ENCODE measurements around the gene RNF181. TPM values are rescaled to one million over a fixed set of nuclear protein-coding genes. Genes with fewer than 3 reads are reported as not detected.

The RNF181 gene
- total RNA-seq, 4 donors from 2014 or later, result 89.9 to 127 (median 110) TPM

DNA sequence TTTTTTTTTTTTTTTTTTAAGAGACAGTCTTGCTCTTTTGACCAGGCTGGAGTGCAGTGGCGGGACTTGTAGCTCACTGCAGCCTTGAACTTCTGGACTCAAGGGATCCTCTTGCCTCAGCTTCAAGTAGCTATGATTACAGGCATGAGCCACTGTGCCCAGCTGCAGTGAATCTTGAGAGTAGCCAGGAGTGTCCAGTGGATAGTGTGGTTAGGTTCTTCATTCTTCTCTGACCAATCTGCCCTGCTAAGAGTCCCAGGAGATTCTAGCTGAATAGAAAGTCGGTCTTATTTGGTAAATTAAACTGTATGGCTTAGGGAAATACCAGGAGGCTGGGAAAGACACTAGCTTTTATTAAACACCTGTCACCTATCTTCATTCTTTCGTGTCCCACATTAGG is 35.8 kb downstream of the RNF181 start:
- WGBS, result 96% methylated on average over 3 of the region's 3 CpGs
- peaks cover 96% of the 10 kb centered on the region for H3K36me3 ChIP-seq
- TF ChIP-seq, protein P1, sequence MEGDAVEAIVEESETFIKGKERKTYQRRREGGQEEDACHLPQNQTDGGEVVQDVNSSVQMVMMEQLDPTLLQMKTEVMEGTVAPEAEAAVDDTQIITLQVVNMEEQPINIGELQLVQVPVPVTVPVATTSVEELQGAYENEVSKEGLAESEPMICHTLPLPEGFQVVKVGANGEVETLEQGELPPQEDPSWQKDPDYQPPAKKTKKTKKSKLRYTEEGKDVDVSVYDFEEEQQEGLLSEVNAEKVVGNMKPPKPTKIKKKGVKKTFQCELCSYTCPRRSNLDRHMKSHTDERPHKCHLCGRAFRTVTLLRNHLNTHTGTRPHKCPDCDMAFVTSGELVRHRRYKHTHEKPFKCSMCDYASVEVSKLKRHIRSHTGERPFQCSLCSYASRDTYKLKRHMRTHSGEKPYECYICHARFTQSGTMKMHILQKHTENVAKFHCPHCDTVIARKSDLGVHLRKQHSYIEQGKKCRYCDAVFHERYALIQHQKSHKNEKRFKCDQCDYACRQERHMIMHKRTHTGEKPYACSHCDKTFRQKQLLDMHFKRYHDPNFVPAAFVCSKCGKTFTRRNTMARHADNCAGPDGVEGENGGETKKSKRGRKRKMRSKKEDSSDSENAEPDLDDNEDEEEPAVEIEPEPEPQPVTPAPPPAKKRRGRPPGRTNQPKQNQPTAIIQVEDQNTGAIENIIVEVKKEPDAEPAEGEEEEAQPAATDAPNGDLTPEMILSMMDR (IDR thresholded peaks at IDR 0.05), result no peak
- TF ChIP-seq POLR2A (IDR thresholded peaks at IDR 0.05), result no peak
- TF ChIP-seq EP300 (IDR thresholded peaks at IDR 0.05), result no peak
- no peak for TF ChIP-seq POLR2AphosphoS5 (IDR thresholded peaks at IDR 0.05)

DNA sequence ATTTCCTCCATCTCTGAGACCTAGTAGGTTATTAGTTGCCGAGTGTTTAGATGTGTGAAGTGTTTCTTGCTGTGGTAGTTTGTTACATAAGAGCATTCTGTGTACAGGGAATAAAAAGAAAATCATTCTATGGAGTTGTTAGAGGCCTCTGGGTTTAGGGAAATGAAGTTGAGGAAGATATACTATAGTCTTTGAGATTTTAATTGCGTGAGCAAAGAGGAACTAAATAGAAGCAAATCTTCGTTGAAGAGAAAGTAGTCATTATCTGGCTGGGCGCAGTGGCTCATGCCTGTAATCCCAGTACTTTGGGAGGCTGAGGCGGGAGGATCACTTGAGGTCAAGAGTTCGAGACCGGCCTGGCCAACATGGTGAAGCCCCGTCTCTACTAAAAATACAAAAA is 39.5 kb downstream of the RNF181 start:
- peaks cover 2% of the 10 kb centered on the region for H3K4me1 ChIP-seq

More for the DNA sequence above, 35.8 kb downstream of the RNF181 start:
- Histone ChIP-seq H3K27me3 (no peaks in the 10 kb centered on the region), H3K9me3 (no peaks in the 10 kb centered on the region), H3K4me1 (no peaks in the 10 kb centered on the region), H3K4me3 (no peak overlapping the region), H3K27ac (no peak overlapping the region)
- peak in 1 of 2 donors; percentile 32 for DNase-seq (ENCODE audit: low spot score in 2 of 2)

DNA sequence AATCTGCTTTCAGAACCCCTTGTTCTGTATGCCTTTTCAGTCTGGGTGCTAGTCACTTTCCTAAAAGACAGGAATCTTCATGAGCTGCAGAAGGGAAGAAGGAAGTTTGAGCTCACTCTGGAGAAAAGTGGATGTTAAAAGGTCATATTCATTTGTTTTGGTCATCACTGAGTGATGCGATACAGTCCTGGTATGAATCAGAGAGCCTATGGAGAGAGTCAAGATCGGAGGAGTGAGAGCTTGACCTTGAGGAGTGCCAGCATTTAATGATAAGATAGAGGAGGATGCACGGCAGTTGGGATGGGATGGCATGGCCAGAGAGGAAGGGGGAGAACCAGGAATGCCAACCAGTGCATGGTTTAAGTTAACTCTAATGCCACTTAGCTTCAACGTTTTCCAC is 40.1 kb downstream of the RNF181 start:
- Histone ChIP-seq H3K4me3 (no peak overlapping the region), H3K4me1 (peaks cover 2% of the 10 kb centered on the region), H3K36me3 (peaks cover 96% of the 10 kb centered on the region), H3K27ac (no peak overlapping the region), H3K9me3 (no peaks in the 10 kb centered on the region), H3K27me3 (no peaks in the 10 kb centered on the region)
- DNase-seq (ENCODE audit: low spot score in 2 of 2), result no peak
- WGBS, result 69% methylated on average over 4 of the region's 4 CpGs
- TF ChIP-seq POLR2A (IDR thresholded peaks at IDR 0.05) (no peak), POLR2AphosphoS5 (IDR thresholded peaks at IDR 0.05) (no peak), EP300 (IDR thresholded peaks at IDR 0.05) (no peak)
- TF ChIP-seq, protein P1 (IDR thresholded peaks at IDR 0.05), result no peak

More for the DNA sequence above, 39.5 kb downstream of the RNF181 start:
- Histone ChIP-seq H3K4me3 (no peak overlapping the region), H3K9me3 (no peaks in the 10 kb centered on the region), H3K27ac (no peak overlapping the region), H3K36me3 (peaks cover 97% of the 10 kb centered on the region), H3K27me3 (no peaks in the 10 kb centered on the region)
- TF ChIP-seq EP300 (IDR thresholded peaks at IDR 0.05), result no peak
- TF ChIP-seq POLR2A (IDR thresholded peaks at IDR 0.05), result no peak
- TF ChIP-seq, protein P1 (IDR thresholded peaks at IDR 0.05), result no peak
- no peak for TF ChIP-seq POLR2AphosphoS5 (IDR thresholded peaks at IDR 0.05)
- peak in 1 of 2 donors; percentile 32 for DNase-seq (ENCODE audit: low spot score in 2 of 2)
- 93% methylated on average over 8 of the region's 8 CpGs for WGBS

DNA sequence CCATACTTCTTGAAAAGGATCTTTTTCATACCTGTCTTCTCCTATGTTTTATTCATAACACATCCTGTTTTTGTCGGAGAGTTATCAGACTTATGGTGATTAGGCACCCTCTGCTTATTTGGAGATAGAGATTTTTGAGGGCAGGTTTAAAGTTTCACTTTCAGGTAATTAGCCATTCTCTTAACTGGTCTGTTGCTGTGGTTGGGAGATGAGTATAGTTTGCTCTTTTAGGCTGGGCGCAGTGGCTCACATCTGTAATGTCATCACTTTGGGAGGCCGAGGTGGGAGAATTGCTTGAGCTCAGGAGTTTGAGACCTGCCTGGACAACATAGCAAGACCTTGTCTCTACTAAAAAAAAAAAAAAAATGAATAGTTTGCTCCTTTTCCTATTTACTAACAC is 47.2 kb downstream of the RNF181 start:
- 90% methylated on average over 3 of the region's 3 CpGs for WGBS
- H3K36me3 ChIP-seq, result peaks cover 99% of the 10 kb centered on the region

DNA sequence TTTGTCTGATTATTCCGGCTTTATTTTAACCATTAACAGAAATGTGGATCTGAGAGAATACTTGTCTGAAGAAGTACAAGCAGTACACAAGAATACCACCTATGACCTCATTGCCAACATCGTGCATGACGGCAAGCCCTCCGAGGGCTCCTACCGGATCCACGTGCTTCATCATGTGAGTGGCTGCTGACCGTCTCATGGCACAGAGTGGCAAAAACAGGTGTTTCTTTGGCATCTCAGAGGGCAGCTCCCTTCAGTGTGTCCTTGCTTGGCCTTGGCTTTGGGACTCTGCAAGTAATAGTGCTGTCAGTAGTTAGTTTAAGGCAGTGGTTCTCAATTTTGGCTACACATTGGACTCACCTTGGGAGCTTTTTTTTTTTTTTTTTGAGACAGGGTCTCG is 49.4 kb downstream of the RNF181 start:
- no peak overlapping the region for H3K4me3 ChIP-seq
- H3K9me3 ChIP-seq, result no peaks in the 10 kb centered on the region
- TF ChIP-seq, protein P1 (IDR thresholded peaks at IDR 0.05), result no peak
- TF ChIP-seq EP300 (IDR thresholded peaks at IDR 0.05), result no peak
- no peak for TF ChIP-seq POLR2AphosphoS5 (IDR thresholded peaks at IDR 0.05)
- TF ChIP-seq POLR2A (IDR thresholded peaks at IDR 0.05), result no peak
- H3K27me3 ChIP-seq, result no peaks in the 10 kb centered on the region
- DNase-seq (ENCODE audit: low spot score in 2 of 2), result peak in 1 of 2 donors; percentile 28
- H3K36me3 ChIP-seq, result peaks cover 99% of the 10 kb centered on the region
- no peaks in the 10 kb centered on the region for H3K4me1 ChIP-seq
- no peak overlapping the region for H3K27ac ChIP-seq
- WGBS, result 91% methylated on average over 8 of the region's 8 CpGs

More for the DNA sequence above, 47.2 kb downstream of the RNF181 start:
- DNase-seq (ENCODE audit: low spot score in 2 of 2), result peak in 1 of 2 donors; percentile 21
- Histone ChIP-seq H3K9me3 (no peaks in the 10 kb centered on the region), H3K4me3 (no peak overlapping the region), H3K4me1 (peaks cover 1% of the 10 kb centered on the region), H3K27ac (no peak overlapping the region), H3K27me3 (no peaks in the 10 kb centered on the region)
- no peak for TF ChIP-seq EP300 (IDR thresholded peaks at IDR 0.05)
- TF ChIP-seq POLR2A (IDR thresholded peaks at IDR 0.05), result no peak
- no peak for TF ChIP-seq POLR2AphosphoS5 (IDR thresholded peaks at IDR 0.05)
- TF ChIP-seq, protein P1 (IDR thresholded peaks at IDR 0.05), result no peak

Data from suprapubic skin (tissue), 4 donors.